ENCODE results near the gene ZCCHC7.

ZCCHC7 gene

DNA sequence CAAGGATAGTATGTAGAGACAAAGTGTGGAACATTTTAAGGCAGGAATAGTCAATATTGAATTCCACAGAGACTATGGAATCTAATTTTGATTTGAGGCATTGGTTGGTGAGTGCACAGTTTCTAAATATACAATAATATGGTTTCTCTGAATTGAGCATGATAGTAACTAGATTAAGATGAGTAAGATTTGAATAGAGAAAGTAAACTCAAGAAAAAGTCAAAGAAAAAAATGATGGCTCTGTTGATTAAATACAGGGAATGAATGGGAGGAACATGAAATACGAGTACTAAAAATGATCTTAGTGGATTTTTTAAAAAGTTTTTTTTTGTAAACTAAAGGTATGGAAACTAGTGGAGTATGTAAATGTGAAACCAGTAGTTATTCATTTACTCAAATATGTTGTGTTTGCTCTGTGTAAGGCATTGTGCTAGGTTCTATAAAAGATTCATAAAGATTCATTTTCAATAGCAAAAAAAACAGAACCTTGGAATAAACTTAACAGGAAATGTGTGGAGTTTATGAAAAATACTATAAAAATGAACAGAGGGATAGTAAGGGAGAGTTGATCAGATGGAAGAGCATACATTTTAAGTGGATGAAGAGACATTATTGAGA lies 101.2 kb downstream of the ZCCHC7 start:
- Histone ChIP-seq H3K4me1 (ENCODE audit: insufficient read depth, insufficient read length) (no peaks in the 10 kb centered on the region), H3K27me3 (ENCODE audit: insufficient read depth, insufficient read length) (no peaks in the 10 kb centered on the region), H3K9me3 (ENCODE audit: insufficient read depth, low read length) (no peaks in the 10 kb centered on the region), H3K36me3 (ENCODE audit: insufficient read depth, insufficient read length, low read length) (no peaks in the 10 kb centered on the region), H3K9ac (ENCODE audit: insufficient read length, low read depth) (no peak overlapping the region), H3K4me3 (ENCODE audit: insufficient read length, low read depth) (no peak overlapping the region)
- DNase-seq (ENCODE audit: low read depth, low spot score): no peak
- no peak for TF ChIP-seq ZNF274 (IDR thresholded peaks at IDR 0.05; ENCODE audit: low read depth, low read length)
- no peak for TF ChIP-seq YY1 (IDR thresholded peaks at IDR 0.05; ENCODE audit: insufficient read depth, insufficient read length)
- no peak for TF ChIP-seq SUZ12 (IDR thresholded peaks at IDR 0.05; ENCODE audit: extremely low read depth, insufficient read depth, insufficient read length)

GRCh38 chr9:37229455-37229854 lies 109.1 kb downstream of the ZCCHC7 start:
- H3K9me3 ChIP-seq (ENCODE audit: insufficient read depth, low read length): no peaks in the 10 kb centered on the region
- DNase-seq (ENCODE audit: low read depth, low spot score): no peak
- no peak overlapping the region for H3K4me3 ChIP-seq (ENCODE audit: insufficient read length, low read depth)
- no peaks in the 10 kb centered on the region for H3K4me1 ChIP-seq (ENCODE audit: insufficient read depth, insufficient read length)
- TF ChIP-seq ZNF274 (IDR thresholded peaks at IDR 0.05; ENCODE audit: low read depth, low read length) (no peak), YY1 (IDR thresholded peaks at IDR 0.05; ENCODE audit: insufficient read depth, insufficient read length) (no peak), SUZ12 (IDR thresholded peaks at IDR 0.05; ENCODE audit: extremely low read depth, insufficient read depth, insufficient read length) (no peak)
- no peak overlapping the region for H3K9ac ChIP-seq (ENCODE audit: insufficient read length, low read depth)
- H3K36me3 ChIP-seq (ENCODE audit: insufficient read depth, insufficient read length, low read length): no peaks in the 10 kb centered on the region
- no peaks in the 10 kb centered on the region for H3K27me3 ChIP-seq (ENCODE audit: insufficient read depth, insufficient read length)

GRCh38 chr9:37229882-37230482 lies 109.6 kb downstream of the ZCCHC7 start:
- no peak for DNase-seq (ENCODE audit: low read depth, low spot score)
- Histone ChIP-seq H3K27me3 (ENCODE audit: insufficient read depth, insufficient read length) (no peaks in the 10 kb centered on the region), H3K9ac (ENCODE audit: insufficient read length, low read depth) (no peak overlapping the region), H3K36me3 (ENCODE audit: insufficient read depth, insufficient read length, low read length) (no peaks in the 10 kb centered on the region), H3K9me3 (ENCODE audit: insufficient read depth, low read length) (no peaks in the 10 kb centered on the region), H3K4me3 (ENCODE audit: insufficient read length, low read depth) (no peak overlapping the region), H3K4me1 (ENCODE audit: insufficient read depth, insufficient read length) (no peaks in the 10 kb centered on the region)
- no peak for TF ChIP-seq ZNF274 (IDR thresholded peaks at IDR 0.05; ENCODE audit: low read depth, low read length)
- no peak for TF ChIP-seq SUZ12 (IDR thresholded peaks at IDR 0.05; ENCODE audit: extremely low read depth, insufficient read depth, insufficient read length)
- TF ChIP-seq YY1 (IDR thresholded peaks at IDR 0.05; ENCODE audit: insufficient read depth, insufficient read length): no peak

- H3K9ac ChIP-seq (ENCODE audit: insufficient read length, low read depth): no peak overlapping the region
- no peak overlapping the region for H3K4me3 ChIP-seq (ENCODE audit: insufficient read length, low read depth)
Observed at GRCh38 chr9:37236822-37237221, 116.4 kb downstream of the ZCCHC7 start.

DNA sequence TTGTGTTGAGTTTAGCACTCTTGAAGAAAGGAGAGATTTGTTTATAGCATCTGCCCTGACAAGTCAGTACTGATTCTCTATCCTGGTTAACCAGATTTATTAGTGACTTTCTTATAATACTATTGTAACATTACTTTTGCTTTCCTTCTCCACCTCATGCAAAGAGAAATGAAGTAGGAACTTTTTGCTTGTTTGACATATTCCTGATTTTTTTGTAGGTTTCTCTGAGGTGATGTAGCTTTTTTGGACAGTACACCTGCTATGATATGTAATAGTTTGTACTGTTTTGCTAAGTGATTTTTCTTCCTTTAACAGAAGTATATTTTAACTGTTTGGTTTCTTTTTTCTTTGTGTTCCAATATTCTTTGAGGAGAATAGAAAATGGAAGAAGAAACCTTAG lies 117.7 kb downstream of the ZCCHC7 start:
- DNase-seq (ENCODE audit: low read depth, low spot score): no peak
- Histone ChIP-seq H3K4me3 (ENCODE audit: insufficient read length, low read depth) (no peak overlapping the region), H3K9ac (ENCODE audit: insufficient read length, low read depth) (no peak overlapping the region), H3K4me1 (ENCODE audit: insufficient read depth, insufficient read length) (no peaks in the 10 kb centered on the region), H3K9me3 (ENCODE audit: insufficient read depth, low read length) (no peaks in the 10 kb centered on the region), H3K27me3 (ENCODE audit: insufficient read depth, insufficient read length) (no peaks in the 10 kb centered on the region), H3K36me3 (ENCODE audit: insufficient read depth, insufficient read length, low read length) (no peaks in the 10 kb centered on the region)
- no peak for TF ChIP-seq YY1 (IDR thresholded peaks at IDR 0.05; ENCODE audit: insufficient read depth, insufficient read length)
- no peak for TF ChIP-seq SUZ12 (IDR thresholded peaks at IDR 0.05; ENCODE audit: extremely low read depth, insufficient read depth, insufficient read length)
- TF ChIP-seq ZNF274 (IDR thresholded peaks at IDR 0.05; ENCODE audit: low read depth, low read length): no peak

More at GRCh38 chr9:37236822-37237221, 116.4 kb downstream of the ZCCHC7 start:
- H3K4me1 ChIP-seq (ENCODE audit: insufficient read depth, insufficient read length): no peaks in the 10 kb centered on the region
- no peak for DNase-seq (ENCODE audit: low read depth, low spot score)
- H3K36me3 ChIP-seq (ENCODE audit: insufficient read depth, insufficient read length, low read length): no peaks in the 10 kb centered on the region
- no peaks in the 10 kb centered on the region for H3K9me3 ChIP-seq (ENCODE audit: insufficient read depth, low read length)
- TF ChIP-seq SUZ12 (IDR thresholded peaks at IDR 0.05; ENCODE audit: extremely low read depth, insufficient read depth, insufficient read length): no peak
- TF ChIP-seq YY1 (IDR thresholded peaks at IDR 0.05; ENCODE audit: insufficient read depth, insufficient read length): no peak
- no peaks in the 10 kb centered on the region for H3K27me3 ChIP-seq (ENCODE audit: insufficient read depth, insufficient read length)

DNA sequence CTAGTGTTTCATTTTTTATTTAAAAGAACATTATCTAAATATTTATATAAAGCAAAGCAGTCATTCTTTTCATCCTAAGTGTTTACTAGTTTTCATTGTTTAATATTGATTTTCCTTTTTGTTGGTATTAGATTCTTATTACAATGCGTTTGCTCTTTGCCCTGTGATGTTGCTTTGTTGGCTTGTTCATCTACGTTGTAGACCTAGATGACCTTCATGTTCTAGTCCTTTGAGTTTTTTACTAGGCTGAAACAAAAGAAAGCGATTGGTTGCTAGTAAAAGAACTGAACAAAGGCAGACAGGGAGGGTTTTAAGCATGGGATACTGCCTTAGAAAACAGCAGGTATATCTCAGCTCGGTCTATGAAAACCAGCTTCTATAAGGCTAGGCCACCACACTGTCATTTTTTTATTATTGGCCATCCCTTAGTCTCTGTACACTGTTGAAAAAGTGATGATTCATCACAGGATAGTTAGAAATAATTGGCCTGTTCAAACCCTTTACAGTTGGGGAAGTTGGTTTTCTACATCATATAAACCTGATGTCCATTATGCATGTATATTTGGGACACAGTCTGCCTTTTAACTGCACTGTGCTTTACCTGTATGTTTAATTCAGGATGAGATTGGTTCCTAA lies 119.0 kb downstream of the ZCCHC7 start:
- TF ChIP-seq YY1 (IDR thresholded peaks at IDR 0.05; ENCODE audit: insufficient read depth, insufficient read length) (no peak), SUZ12 (IDR thresholded peaks at IDR 0.05; ENCODE audit: extremely low read depth, insufficient read depth, insufficient read length) (no peak), ZNF274 (IDR thresholded peaks at IDR 0.05; ENCODE audit: low read depth, low read length) (no peak)
- Histone ChIP-seq H3K9ac (ENCODE audit: insufficient read length, low read depth) (no peak overlapping the region), H3K27me3 (ENCODE audit: insufficient read depth, insufficient read length) (no peaks in the 10 kb centered on the region), H3K36me3 (ENCODE audit: insufficient read depth, insufficient read length, low read length) (no peaks in the 10 kb centered on the region), H3K9me3 (ENCODE audit: insufficient read depth, low read length) (no peaks in the 10 kb centered on the region), H3K4me3 (ENCODE audit: insufficient read length, low read depth) (no peak overlapping the region), H3K4me1 (ENCODE audit: insufficient read depth, insufficient read length) (no peaks in the 10 kb centered on the region)
- no peak for DNase-seq (ENCODE audit: low read depth, low spot score)

DNA sequence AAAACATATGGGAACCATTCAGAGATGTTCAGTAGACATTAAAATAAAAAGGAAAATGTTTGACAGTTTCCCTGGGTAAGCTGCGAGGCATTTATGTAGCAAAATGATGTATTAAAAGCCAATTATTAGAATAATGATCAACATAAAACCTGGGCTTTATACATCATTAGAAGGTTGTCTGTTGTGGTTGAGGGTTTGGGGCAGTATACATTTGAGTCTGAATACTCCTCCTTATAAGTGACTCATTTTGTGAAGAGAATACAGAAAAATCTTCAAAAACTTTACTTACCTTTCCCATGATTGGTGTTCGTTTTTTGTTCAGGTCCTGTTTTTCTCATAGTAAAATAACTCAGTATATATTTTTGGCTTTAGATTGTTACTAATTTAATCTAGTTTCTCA lies 119.5 kb downstream of the ZCCHC7 start:
- TF ChIP-seq SUZ12 (IDR thresholded peaks at IDR 0.05; ENCODE audit: extremely low read depth, insufficient read depth, insufficient read length) (no peak), ZNF274 (IDR thresholded peaks at IDR 0.05; ENCODE audit: low read depth, low read length) (no peak), YY1 (IDR thresholded peaks at IDR 0.05; ENCODE audit: insufficient read depth, insufficient read length) (no peak)
- H3K9ac ChIP-seq (ENCODE audit: insufficient read length, low read depth): no peak overlapping the region
- H3K27me3 ChIP-seq (ENCODE audit: insufficient read depth, insufficient read length): no peaks in the 10 kb centered on the region
- DNase-seq (ENCODE audit: low read depth, low spot score): no peak
- no peaks in the 10 kb centered on the region for H3K4me1 ChIP-seq (ENCODE audit: insufficient read depth, insufficient read length)
- H3K36me3 ChIP-seq (ENCODE audit: insufficient read depth, insufficient read length, low read length): no peaks in the 10 kb centered on the region
- no peak overlapping the region for H3K4me3 ChIP-seq (ENCODE audit: insufficient read length, low read depth)
- H3K9me3 ChIP-seq (ENCODE audit: insufficient read depth, low read length): no peaks in the 10 kb centered on the region

All from NT2/D1 (cell line).